SK-N-MC (cell line): ENCODE data around the gene UBE2R2.
A peak's percentile ranks its signal among the peaks of the same experiment; 100 is the strongest.
"Not testable (repeated sequence)": the region's sequence is repeated elsewhere in the genome, so short reads cannot be mapped to it uniquely, and the experiment has no call there.

Source experiments
- DNase-seq: peaks from one replicate; pipeline ENCODE4 v3.0.0-alpha.2; 2011; ENCODE audit warnings: low read depth, low spot score
- H3K27ac ChIP-seq: fragments of 200-600 bp; sonication (generic); 2 replicates; pipeline ENCODE4 v1.5.1; 2016; ENCODE audit warnings: mixed run types
- H3K36me3 ChIP-seq: fragments of 200-600 bp; sonication (generic); 2 replicates; pipeline ENCODE4 v1.6.1; 2017; ENCODE audit warnings: antibody characterized with exemption, low read length, mixed read lengths; ENCODE audit not compliant: insufficient read depth
- H3K4me3 ChIP-seq: fragments of 200-600 bp; sonication (generic); 2 replicates; pipeline ENCODE4 v1.5.1; 2016
- H3K9ac ChIP-seq: fragments of 200-600 bp; sonication (generic); 2 replicates; pipeline ENCODE4 v1.8.0; 2017; ENCODE audit warnings: mixed run types, mixed read lengths; ENCODE audit not compliant: insufficient read length
- H3K9me3 ChIP-seq: fragments of 200-600 bp; sonication (generic); 2 replicates; pipeline ENCODE4 v1.6.1; 2017; ENCODE audit warnings: low read depth, mild to moderate bottlenecking, antibody characterized with exemption, low read length, moderate library complexity, mixed read lengths
- EZH2 ChIP-seq: fragments of 200-600 bp; sonication (generic); IDR thresholded peaks from one replicate; pipeline ENCODE4 v1.6.1; 2017; ENCODE audit warnings: antibody characterized with exemption
- FOXP2 ChIP-seq: optimal IDR thresholded peaks from 2 replicates; pipeline ENCODE3; 2011; ENCODE audit warnings: mild to moderate bottlenecking, moderate library complexity; ENCODE audit not compliant: insufficient read depth; ENCODE audit errors: extremely low read length, control extremely low read depth
- POLR2AphosphoS5 ChIP-seq: IDR thresholded peaks from 2 replicates; pipeline ENCODE4 v1.6.1; 2012; ENCODE audit warnings: mild to moderate bottlenecking, low read depth, low read length, borderline replicate concordance

Gene UBE2R2, protein sequence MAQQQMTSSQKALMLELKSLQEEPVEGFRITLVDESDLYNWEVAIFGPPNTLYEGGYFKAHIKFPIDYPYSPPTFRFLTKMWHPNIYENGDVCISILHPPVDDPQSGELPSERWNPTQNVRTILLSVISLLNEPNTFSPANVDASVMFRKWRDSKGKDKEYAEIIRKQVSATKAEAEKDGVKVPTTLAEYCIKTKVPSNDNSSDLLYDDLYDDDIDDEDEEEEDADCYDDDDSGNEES

DNA sequence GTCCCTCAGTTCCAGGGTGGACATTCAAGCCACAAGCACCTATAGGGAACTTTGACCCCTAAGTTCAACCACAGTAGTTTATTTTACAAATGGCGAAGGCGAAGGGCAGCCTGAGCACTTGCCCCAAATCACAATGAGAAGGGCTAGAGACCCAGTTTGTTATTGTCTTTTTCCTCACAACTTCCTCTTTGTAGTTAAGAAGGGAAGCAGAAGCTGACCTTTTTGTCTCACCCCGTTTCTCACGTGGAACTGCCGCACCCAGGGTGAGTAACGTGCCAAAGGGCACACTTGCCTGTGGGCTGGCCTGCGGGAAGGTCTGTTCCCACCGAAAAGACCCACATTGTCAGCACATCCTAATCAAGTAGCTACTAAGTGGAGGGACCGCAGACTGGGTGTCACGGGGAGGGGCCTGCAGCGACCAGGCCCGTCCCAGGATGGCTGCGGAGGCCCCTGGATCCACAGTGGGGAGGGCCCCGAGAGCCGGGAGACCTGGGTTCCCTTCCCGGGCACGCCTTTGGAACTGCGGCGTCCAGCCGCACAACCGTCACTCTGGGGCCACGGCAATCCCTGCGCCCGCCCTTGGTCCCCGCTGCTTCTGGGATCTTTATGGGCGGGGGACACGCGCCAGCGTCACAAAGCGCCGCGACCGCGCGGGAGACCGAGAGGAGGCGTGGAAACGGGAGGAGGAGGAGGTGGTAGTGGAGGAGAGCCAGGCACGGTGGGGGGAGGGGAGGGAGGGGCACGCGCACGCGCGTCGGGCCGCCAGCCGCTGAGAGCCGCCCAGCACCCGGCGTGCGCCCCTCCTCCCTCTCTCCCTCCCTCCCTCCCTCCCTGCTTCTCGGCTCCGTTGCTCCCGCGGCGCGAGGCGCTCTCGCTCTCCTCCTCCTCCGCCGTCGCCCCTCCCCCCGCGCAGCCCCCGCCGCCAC, at the start of gene UBE2R2:
TSS of gene UBE2R2 (plus strand) at position 834 of the 926 bp plus-strand sequence. CDS start 598 bp downstream, outside the sequence.
- no peak for TF ChIP-seq FOXP2
- TF ChIP-seq POLR2AphosphoS5, result peak; percentile 96
- peak within 1 kb of the TSS; percentile 97 for H3K4me3 ChIP-seq

DNA sequence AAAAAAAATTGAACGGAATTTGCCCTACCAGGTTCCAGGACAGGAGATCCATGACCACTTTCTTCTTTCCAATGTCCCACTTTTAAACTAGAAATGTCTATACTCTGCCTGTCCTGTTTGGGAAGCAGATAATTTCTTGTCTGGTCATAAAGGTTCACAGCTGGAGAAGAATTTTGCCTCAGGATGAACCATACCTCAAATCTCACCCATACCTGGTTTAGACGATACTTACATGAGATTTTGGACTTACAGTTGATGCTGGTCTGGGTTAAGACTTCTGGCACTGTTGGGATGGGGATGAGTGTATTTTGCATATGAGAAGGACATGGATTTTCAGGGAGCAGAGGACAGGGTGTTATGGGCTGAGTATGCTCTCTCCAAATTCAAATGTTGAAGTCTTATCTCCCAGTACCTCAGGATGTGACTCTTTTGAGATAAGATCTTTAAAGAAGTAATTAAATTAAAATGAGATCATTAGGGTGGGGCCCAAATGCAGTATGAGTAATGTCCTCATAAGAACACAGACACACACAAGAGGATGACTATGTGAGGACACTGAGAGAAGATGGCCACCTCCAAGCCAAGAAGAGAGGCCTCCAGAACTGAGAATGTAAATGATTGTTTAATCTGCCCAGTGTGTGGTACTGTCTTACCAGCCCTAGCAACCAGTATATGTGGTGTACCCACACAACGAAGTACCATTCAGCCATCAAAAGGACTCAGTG, 46.6 kb upstream of the UBE2R2 start:
- not testable (repeated sequence) for DNase-seq, H3K9me3 ChIP-seq, H3K4me3 ChIP-seq, H3K27ac ChIP-seq, H3K9ac ChIP-seq, H3K36me3 ChIP-seq

More for the DNA sequence above, at the start of gene UBE2R2:
- DNase-seq, result peak; percentile 61
- Histone ChIP-seq H3K9ac (peak within 1 kb of the TSS; percentile 97), H3K27ac (peak within 1 kb of the TSS; percentile 88), H3K9me3 (no peaks in the 10 kb centered on the region), H3K36me3 (no peaks in the 10 kb centered on the region; the same call in 1 of the 2 replicates)

DNA sequence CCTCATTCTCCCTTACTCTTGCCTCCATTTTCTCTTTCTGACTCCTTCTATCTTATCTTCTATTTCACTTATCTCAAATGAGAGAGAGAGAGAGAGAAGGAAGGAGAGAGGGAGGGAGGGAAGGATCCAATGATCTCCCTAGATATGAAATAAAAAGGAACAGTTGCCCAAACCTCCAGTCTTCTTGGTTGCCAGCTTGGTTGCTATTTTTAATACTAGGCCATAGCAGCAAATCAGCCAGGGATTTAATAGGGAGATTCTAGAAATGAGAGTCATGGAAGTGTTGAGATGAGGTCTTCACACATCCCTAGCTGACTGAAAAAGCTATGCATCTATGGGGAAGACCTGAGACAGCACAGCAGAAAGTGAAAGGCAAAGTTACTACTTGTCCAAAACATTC, 43.8 kb upstream of the UBE2R2 start:
- not testable (repeated sequence) for H3K9me3 ChIP-seq, H3K4me3 ChIP-seq, H3K27ac ChIP-seq, DNase-seq, H3K36me3 ChIP-seq, H3K9ac ChIP-seq

DNA sequence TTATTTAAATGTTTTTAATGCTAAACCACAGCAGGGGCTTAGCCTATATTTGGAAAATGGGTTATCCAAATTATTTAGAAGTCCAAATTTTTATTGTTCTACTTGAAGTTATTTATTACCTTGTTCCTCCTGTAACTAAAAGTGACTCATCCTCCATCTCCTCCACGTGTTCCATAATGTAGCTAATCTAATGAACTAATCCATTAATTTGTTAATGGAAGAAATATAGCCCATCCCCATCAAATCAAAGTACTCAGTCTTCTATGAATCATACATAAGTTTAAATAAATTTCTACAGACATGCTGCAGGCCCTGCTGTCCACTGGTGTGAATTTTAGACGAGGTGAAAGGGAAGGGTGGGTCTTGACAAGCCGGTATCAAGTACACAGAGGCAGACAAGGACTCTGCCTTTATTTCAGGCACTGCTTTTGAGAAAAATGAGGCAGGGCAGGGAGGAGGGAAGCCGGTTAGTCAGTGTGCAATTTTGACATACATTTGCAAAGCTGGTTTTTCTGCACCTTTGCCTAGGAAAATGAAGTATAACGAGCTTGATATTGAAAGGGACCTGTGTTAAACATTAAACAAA, 42.8 kb upstream of the UBE2R2 start:
- not testable (repeated sequence) for H3K36me3 ChIP-seq, H3K9me3 ChIP-seq, H3K4me3 ChIP-seq, DNase-seq, H3K27ac ChIP-seq, H3K9ac ChIP-seq

DNA sequence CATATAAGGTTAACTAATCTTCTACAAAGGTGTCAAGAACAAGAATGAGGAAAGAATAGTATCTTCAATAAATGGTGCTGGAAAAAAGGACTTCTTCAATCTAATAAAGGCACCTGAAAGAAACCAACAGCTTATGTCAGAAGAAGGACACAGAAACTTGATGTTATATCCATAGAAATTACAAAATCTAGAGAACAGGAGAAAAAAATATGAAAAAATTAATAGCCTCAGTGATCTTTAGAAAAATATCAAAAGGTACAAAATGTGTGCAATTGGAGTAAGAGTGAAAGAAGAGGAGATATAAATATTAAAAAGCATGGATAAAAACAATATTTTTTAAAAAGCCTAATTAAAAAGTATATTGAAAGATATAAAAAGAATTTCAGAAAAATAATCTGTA, 40.4 kb upstream of the UBE2R2 start:
- H3K27ac ChIP-seq, result no peak overlapping the region
- TF ChIP-seq POLR2AphosphoS5 (no peak), EZH2 (no peak), FOXP2 (no peak)
- DNase-seq, result no peak
- no peaks in the 10 kb centered on the region for H3K36me3 ChIP-seq
- H3K9ac ChIP-seq, result no peak overlapping the region
- H3K4me3 ChIP-seq, result no peak overlapping the region
- H3K9me3 ChIP-seq, result no peaks in the 10 kb centered on the region

DNA sequence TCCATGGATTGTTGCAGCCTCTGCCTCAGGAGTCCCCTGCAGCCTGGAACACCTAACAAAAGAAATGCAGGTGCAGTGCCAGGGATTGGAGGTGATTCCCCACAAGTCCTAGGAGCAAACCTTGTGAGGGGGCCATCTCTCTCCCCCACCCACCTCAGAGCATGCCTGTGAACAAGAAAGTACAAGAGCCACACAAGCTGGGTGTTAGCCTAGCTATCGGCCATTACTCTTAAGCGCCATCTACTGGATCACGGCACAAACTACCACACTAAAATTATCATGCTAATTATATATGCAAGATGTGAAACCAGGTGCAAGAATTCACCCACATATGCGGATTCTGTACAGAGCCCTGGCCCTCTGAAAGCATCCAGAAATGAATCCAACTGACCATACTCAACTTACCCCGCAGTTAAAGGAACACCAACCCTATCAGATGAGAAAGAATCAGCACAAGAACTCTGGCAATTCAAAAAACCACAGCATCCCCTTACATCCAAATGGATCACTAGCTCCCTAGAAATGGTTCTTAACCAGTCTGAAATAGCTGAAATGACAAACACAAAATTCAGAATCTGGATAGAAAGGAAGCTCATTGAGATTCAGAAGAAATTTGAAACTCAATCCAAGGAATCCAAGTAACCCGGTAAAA, 38.1 kb upstream of the UBE2R2 start:
- Histone ChIP-seq H3K4me3 (no peak overlapping the region), H3K27ac (no peak overlapping the region), H3K36me3 (no peaks in the 10 kb centered on the region), H3K9ac (no peak overlapping the region), H3K9me3 (no peaks in the 10 kb centered on the region)
- TF ChIP-seq EZH2, result no peak
- no peak for TF ChIP-seq FOXP2
- no peak for TF ChIP-seq POLR2AphosphoS5
- DNase-seq, result peak; percentile 32

DNA sequence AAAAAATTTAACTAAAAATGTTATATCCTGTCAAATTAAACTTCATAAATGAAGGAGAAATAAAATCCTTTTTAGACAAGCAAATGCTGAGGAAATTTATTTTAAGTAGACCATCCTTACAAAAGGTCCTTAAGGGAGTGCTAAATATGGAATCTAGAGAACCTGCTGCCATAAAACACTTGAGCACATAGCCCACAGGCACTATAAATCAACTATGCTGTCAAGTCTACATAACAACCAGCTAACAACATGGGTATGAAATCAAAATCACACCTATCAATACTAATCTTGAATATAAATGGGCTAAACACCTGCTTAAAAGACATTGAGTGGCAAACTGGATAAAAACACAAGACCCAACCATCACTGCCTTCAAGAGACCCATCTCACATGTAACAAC, 36.7 kb upstream of the UBE2R2 start:
- Histone ChIP-seq H3K4me3 (no peak overlapping the region), H3K36me3 (no peaks in the 10 kb centered on the region), H3K9ac (no peak overlapping the region), H3K27ac (no peak overlapping the region), H3K9me3 (no peaks in the 10 kb centered on the region)
- DNase-seq, result no peak
- TF ChIP-seq FOXP2, result no peak
- no peak for TF ChIP-seq POLR2AphosphoS5
- TF ChIP-seq EZH2, result no peak

DNA sequence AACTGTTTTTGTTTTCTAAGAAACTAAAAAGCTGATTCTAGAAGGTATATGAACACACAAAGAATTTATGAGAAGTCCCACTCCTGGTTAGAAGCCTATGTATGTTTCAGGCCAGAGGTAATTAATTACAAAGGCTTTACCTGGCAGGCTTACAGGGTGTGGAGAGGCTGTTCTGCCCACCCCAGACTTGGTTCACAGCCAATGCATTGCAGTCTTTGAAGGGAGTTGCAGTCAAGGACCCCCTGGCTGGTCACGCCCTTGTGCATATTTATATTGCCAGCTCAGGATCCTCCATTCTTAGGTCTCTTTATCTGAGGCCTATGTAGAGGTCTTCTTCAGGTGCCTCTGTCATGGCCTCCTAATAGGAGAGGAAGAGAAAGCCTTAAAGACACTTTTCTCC, 35.2 kb upstream of the UBE2R2 start:
- no peak for DNase-seq
- H3K27ac ChIP-seq, result no peak overlapping the region
- H3K9ac ChIP-seq, result no peak overlapping the region
- no peak overlapping the region for H3K4me3 ChIP-seq
- no peaks in the 10 kb centered on the region for H3K36me3 ChIP-seq
- no peaks in the 10 kb centered on the region for H3K9me3 ChIP-seq
- no peak for TF ChIP-seq EZH2
- no peak for TF ChIP-seq FOXP2
- no peak for TF ChIP-seq POLR2AphosphoS5
